Measurements from ENCODE around the gene NRM.
A peak's percentile ranks its signal among the peaks of the same experiment; 100 is the strongest.

Gene NRM

GRCh38 chr6:30688569-30688968, 2.2 kb downstream of the NRM start:
- no peak for DNase-seq (ENCODE audit: low read depth in 2 of 2)

- no peak for DNase-seq (ENCODE audit: low read depth in 2 of 2)
These were observed 2.9 kb downstream of the NRM start for GRCh38 chr6:30687659-30688431.

DNA sequence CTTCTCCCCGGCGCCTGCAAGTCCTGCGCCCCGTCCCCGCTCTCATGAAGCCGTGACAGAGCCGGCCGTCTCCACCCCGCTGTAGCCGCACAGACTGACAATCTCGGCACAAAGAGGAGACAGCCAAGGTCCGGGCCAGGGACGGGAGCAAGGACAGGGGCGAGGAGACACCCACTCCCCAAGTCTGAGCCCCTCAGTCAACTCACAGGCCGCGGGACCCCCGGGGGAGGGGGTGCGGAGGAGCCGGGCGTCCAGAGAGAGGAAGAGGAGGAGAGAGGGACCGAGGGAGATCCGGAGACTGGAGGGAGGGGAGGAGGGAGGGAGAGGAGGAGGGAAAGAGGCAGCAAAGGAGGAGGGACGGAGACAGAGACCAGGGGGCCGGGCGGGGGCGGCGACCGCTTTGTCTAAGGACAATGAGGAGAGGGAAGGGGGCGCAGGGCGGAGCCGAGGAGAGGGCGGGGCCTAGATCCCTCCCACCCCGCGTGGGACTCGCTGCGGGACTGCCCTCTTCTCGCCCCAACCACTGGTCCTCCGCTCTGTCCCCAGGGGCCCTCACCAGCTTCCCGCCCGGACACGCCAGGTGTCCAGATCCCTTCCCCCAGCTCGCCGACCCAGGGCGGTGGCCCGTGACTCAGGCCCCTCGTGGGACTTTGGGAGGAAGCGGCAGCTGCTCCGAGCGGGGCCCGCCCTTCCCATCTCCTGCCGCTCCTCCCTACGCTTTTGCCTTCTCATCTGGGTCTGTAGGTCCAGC, 3.7 kb downstream of the NRM start:
- peak in 1 of 2 donors; percentile 60 for DNase-seq (ENCODE audit: low read depth in 2 of 2)

GRCh38 chr6:30686009-30686907, 4.5 kb downstream of the NRM start, which contains the start of gene PPP1R18:
PPP1R18 (minus strand) TSS chr6:30686645; CDS start chr6:30686018, 627 bp downstream.
- DNase-seq (ENCODE audit: low read depth in 2 of 2), result peak; percentile 69 to 76

- no peak for DNase-seq (ENCODE audit: low read depth in 2 of 2)
These were observed 5.4 kb downstream of the NRM start for GRCh38 chr6:30685157-30686008.

- DNase-seq (ENCODE audit: low read depth in 2 of 2), result no peak
These were observed 6.2 kb downstream of the NRM start for GRCh38 chr6:30684386-30685156.

- no peak for DNase-seq (ENCODE audit: low read depth in 2 of 2)
These were observed 6.8 kb downstream of the NRM start for GRCh38 chr6:30683980-30684338.

DNA sequence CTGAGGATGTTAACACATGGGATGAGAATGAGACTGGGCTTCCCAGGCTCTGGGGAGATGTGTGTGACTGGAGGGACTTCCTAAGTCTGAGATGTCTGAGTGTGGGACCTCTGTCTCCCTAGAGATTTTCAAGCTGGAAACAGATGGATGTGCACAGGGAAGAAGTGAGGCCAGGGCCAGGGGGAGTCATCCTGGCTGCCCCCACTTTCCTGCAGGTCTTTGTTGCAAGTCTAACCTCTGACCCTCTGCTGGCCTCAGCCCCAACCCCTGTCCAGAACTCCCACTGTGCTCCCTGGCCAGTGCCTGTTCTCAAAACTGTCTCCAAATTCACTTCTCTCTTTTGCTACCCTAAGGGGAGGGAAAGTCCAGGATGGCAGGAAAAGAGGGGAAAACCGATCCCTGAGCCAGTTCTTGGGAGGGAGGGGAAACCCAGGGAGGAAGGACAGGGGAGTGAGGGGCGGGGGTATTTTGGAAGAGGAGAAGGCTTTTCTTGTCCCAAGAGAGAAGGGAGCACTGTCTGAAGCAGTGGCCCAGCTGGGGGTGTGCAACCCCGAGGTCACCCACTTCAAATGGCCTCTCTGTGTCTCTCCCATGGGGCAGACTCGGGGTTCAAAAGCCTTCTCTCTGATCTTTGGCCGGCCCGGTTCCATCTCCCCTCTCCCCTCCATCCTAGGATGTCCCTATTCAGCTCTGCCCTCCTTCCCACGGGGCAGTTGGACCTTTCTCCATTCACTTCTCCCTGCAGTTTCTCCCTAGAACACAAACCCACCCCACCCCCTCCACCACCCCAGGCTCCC, 7.4 kb downstream of the NRM start:
- no peak for DNase-seq (ENCODE audit: low read depth in 2 of 2)

DNA sequence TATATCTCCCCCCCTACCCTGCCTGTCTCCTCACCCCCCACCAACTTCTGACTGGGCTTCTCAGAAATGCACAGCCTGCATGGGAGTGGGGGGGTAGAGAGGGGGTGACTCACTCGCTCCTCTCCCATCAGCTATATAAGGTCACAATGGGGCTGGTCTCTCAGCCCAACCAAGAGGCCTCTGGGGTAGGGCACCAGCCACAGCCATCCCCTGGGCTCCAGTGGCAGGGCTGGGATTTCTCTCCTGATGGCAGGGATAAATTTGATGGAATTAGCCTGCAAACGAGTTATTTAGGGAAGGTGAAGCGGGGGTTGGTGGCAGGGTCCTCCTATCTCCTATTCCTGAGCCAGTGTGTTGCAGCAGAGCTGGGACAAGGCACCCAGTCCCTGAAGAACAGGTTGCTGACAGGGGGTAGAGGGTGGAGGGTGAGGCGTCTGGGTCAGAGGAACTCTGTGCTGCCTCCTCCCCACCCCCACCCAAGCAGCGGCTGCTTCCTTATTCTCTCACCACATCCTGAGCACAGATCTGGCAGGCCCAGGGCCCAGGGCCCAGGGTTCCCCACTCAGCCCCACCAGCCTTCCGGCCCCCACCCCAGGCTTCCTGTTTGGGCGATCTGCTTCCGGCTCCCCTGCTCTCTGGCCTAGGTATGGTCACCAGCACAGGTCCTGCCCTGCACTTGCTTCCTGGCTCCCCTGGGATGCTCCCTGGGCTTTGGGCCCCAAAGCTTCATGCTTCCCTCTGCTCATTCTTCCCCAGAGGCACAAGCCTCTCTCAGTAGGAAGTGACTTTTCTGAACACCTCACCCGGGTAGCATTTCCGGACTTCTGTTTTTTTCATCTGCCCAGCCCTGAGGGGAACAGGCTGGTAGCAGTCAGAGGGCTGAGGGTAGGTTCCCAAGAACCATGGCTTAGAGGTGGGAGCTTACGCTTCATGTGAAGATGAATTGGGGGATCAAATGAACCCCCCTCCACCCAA, 8.4 kb downstream of the NRM start:
- peak; percentile 66 to 70 for DNase-seq (ENCODE audit: low read depth in 2 of 2)

- DNase-seq (ENCODE audit: low read depth in 2 of 2), result no peak
These were observed 9.0 kb downstream of the NRM start for GRCh38 chr6:30681766-30682142.

DNA sequence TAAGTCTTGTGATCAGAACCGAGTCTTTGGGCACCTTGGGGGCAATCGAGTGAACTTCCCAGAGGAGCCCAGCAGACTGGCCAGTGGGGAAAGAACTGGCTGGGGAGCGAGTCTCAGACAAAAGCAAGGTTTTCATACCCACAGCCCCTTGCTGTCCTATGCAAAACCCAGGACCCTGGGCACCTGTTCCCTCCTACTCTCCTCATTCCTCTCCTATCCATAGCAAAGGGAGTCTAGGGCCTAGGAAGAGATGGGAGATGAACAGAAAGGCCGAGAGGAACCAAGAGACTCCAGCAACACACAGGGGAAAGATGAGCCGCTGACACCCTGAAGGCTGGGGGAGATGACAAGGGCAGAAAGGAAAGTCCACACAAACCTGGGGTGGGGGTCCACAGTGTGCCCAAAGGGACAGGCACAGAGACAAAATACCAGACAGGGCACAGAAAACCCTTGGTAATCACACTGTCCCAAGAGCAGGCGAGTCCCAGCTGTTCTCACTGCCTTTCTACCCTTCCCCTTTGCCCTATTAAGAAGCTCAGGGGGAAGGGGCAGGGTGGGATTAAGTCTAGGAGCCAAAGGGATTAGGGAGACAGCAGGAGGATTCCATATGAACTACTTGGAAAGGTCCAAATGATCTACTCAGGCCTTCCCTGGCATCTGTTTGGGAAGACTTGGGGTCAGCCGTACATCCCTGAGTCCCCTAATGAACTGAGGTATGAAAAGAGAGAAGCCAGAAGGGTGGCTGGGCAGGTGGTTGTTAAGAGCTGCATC, 10.8 kb downstream of the NRM start:
- DNase-seq (ENCODE audit: low read depth in 2 of 2), result no peak

DNA sequence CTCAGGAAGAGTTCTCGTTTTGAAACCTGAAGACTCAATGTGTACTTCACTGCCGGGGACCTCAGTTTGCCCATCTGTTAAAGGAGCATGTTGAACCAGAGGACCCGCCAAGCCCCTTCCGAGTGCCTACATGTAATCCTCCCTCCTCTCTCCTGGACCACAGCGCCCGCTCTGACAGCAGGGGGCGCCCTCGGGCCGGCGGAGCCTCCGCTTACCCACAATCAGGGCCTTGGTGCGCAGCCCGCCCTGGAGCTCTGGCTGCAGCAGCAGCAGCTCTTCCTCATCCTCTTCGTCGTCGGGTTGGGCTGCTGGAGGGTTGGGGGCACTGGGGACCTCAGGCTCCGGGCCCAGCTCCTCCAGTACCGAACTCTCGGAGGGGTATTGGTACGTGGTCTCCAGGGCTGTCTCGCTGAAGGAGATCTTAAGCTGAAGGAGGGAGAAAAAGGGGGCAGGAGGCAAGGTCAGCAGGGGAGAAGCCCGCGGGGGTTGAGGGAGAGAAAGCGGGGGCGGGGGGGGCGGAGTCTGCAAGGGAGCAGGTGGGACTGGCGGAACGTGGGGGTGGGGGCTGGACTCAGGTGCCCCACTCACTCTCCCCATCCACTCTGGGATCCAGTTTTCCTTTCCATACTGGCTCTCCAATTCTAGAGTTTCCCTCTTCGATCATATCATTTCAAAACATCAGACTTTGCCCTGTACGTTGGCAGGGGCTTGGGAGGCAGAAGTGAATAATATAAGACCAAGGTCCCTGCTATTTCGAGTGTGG, 11.6 kb downstream of the NRM start:
- peak; percentile 85 to 88 for DNase-seq (ENCODE audit: low read depth in 2 of 2)

- DNase-seq (ENCODE audit: low read depth in 2 of 2), result no peak
These were observed 14.0 kb downstream of the NRM start for GRCh38 chr6:30676660-30677285.

DNA sequence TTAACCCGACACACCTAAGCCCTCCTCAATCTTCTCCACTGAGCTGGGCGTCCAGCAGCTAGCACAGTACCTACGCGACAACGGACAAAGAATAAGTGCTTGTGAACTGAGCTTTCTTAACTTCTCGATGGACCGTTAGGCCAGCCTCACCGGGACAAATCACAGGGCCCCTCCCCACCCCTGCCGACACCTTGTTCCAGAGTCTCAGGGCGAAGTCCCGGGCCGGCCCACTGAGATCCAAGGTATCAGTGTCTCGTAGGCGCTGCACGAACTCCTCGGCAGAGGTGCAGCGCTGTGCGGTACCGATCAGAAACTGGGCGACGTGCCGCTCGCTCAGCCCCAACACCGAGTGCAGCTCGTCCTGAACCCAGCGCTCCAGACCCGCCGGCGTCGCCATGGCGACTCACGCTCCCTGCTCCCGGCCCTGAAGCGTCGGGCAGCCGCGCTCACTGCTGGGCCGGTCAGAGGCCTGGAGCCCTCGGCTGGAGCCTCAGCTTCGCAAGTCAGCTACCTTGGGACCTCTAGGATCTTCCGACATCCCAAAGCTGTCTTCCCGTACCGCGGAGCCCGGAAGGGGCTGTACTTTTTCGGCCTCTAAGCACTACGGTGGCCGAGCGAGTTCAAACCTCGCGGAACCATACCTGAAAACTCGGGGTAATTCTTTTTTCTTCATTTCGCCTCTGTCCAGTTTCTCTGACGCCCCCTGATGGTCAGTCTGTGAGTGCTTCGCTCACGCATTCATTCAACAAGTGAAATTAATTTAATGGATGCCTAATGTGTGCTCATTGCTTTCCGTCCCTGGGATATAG, 18.1 kb downstream of the NRM start, which contains the start of gene DHX16:
Gene DHX16, minus strand, starts transcription at position 562 of the 809 bp plus-strand sequence. Its CDS starts 165 bp downstream, at position 397.
- DNase-seq (ENCODE audit: low read depth in 2 of 2), result peak; percentile 79 to 84

GRCh38 chr6:30670760-30671527, 19.8 kb downstream of the NRM start:
- DNase-seq (ENCODE audit: low read depth in 2 of 2), result no peak

Data from stimulated activated CD8-positive, alpha-beta memory T cell treated with anti-CD3 and anti-CD28 coated beads, Interleukin-7, amount 100 ng/mL, for 1 hour (primary cell).